H9 (cell line): ENCODE results near the gene TTC28. TPM values are rescaled to one million over a fixed set of nuclear protein-coding genes. Genes with fewer than 3 reads are reported as not detected.

Experiments used
- DNase-seq: peaks from one replicate; pipeline ENCODE4 v3.0.0-alpha.2; 2017
- H2AFZ ChIP-seq: one replicate; pipeline ENCODE4 v1.6.1; 2013; ENCODE audit warnings: mild to moderate bottlenecking, low read length, control low read depth, moderate library complexity
- H2AK5ac ChIP-seq: 2 replicates; pipeline ENCODE4 v1.6.1; 2013; ENCODE audit warnings: low read length, control low read depth, mixed read lengths; ENCODE audit not compliant: insufficient read length
- H2BK120ac ChIP-seq: one replicate; pipeline ENCODE4 v1.6.1; 2013; ENCODE audit warnings: low read depth, mild to moderate bottlenecking, low read length, control low read depth, inconsistent platforms; ENCODE audit not compliant: poor library complexity, severe bottlenecking
- H2BK12ac ChIP-seq: 2 replicates; pipeline ENCODE4 v1.6.1; 2013; ENCODE audit warnings: low read length, control low read depth, mixed read lengths, low read depth; ENCODE audit not compliant: insufficient read length
- H2BK15ac ChIP-seq: 2 replicates; pipeline ENCODE4 v1.6.1; 2013; ENCODE audit warnings: low read depth, low read length, control low read depth
- H2BK20ac ChIP-seq: one replicate; pipeline ENCODE4 v1.6.1; 2013; ENCODE audit warnings: low read depth, mild to moderate bottlenecking, low read length, control low read depth, inconsistent platforms; ENCODE audit not compliant: poor library complexity, severe bottlenecking
- H2BK5ac ChIP-seq: 2 replicates; pipeline ENCODE4 v1.6.1; 2013; ENCODE audit warnings: low read length, control low read depth, mixed read lengths; ENCODE audit not compliant: insufficient read length
- H3K14ac ChIP-seq: 2 replicates; pipeline ENCODE4 v1.6.1; 2013; ENCODE audit warnings: low read length, control low read depth; ENCODE audit not compliant: insufficient read depth
- H3K18ac ChIP-seq: 2 replicates; pipeline ENCODE4 v1.6.1; 2013; ENCODE audit warnings: low read depth, mild to moderate bottlenecking, mixed read lengths, low read length, control low read depth; ENCODE audit not compliant: insufficient read length
- H3K23ac ChIP-seq: 2 replicates; pipeline ENCODE4 v1.6.1; 2013; ENCODE audit warnings: low read length, control low read depth, mixed read lengths, low read depth; ENCODE audit not compliant: insufficient read length
- H3K23me2 ChIP-seq: 2 replicates; pipeline ENCODE4 v1.6.1; 2013; ENCODE audit warnings: low read depth, mild to moderate bottlenecking, mixed read lengths, low read length, control low read depth; ENCODE audit not compliant: insufficient read length, poor library complexity, severe bottlenecking
- H3K27ac ChIP-seq: 2 replicates; pipeline ENCODE4 v1.5.1; 2013; ENCODE audit warnings: low read length, control low read depth, mixed read lengths, low read depth; ENCODE audit not compliant: insufficient read length
- H3K27me3 ChIP-seq: 2 replicates; pipeline ENCODE4 v1.6.1; 2013; ENCODE audit warnings: low read length, control low read depth, inconsistent platforms; ENCODE audit not compliant: insufficient read depth
- H3K4ac ChIP-seq: 2 replicates; pipeline ENCODE4 v1.6.1; 2013; ENCODE audit warnings: low read depth, mild to moderate bottlenecking, control low read depth, inconsistent platforms, low read length, moderate library complexity
- H3K4me1 ChIP-seq: 2 replicates; pipeline ENCODE4 v1.6.1; 2013; ENCODE audit warnings: low read length, control low read depth, inconsistent platforms; ENCODE audit not compliant: insufficient read depth
- H3K4me2 ChIP-seq: 2 replicates; pipeline ENCODE4 v1.6.1; 2013; ENCODE audit warnings: low read length, control low read depth, mixed read lengths; ENCODE audit not compliant: insufficient read length, insufficient read depth
- H3K56ac ChIP-seq: 2 replicates; pipeline ENCODE4 v1.6.1; 2013; ENCODE audit warnings: low read depth, mild to moderate bottlenecking, mixed read lengths, low read length, control low read depth; ENCODE audit not compliant: insufficient read length
- H3K79me1 ChIP-seq: 2 replicates; pipeline ENCODE4 v1.6.1; 2013; ENCODE audit warnings: low read depth, mild to moderate bottlenecking, moderate library complexity, low read length, control low read depth, inconsistent platforms; ENCODE audit not compliant: insufficient read depth, poor library complexity, severe bottlenecking
- H3K79me2 ChIP-seq: 2 replicates; pipeline ENCODE4 v1.6.1; 2013; ENCODE audit warnings: low read length, control low read depth, inconsistent platforms; ENCODE audit not compliant: insufficient read depth
- H3K9ac ChIP-seq: 2 replicates; pipeline ENCODE4 v1.6.1; 2013; ENCODE audit warnings: low read length, control low read depth, mixed read lengths; ENCODE audit not compliant: insufficient read length; ENCODE audit errors: extremely low read depth
- H3K9me3 ChIP-seq: one replicate; pipeline ENCODE4 v1.6.1; 2013; ENCODE audit warnings: low read depth, low read length, inconsistent platforms; ENCODE audit not compliant: control insufficient read depth
- H3T11ph ChIP-seq: one replicate; pipeline ENCODE4 v1.6.1; 2013; ENCODE audit warnings: mild to moderate bottlenecking, low read length, control low read depth, inconsistent platforms
- H4K20me1 ChIP-seq: one replicate; pipeline ENCODE4 v1.6.1; 2013; ENCODE audit not compliant: control insufficient read depth, insufficient read length, insufficient read depth
- H4K5ac ChIP-seq: 2 replicates; pipeline ENCODE4 v1.6.1; 2013; ENCODE audit warnings: low read depth, mild to moderate bottlenecking, mixed read lengths, low read length, control low read depth; ENCODE audit not compliant: insufficient read length
- H4K8ac ChIP-seq: replicated peaks from 2 replicates; pipeline ENCODE4 v1.6.1; 2013; ENCODE audit warnings: low read length, control low read depth, mixed read lengths, low read depth; ENCODE audit not compliant: insufficient read length
- H4K91ac ChIP-seq: 2 replicates; pipeline ENCODE4 v1.6.1; 2013; ENCODE audit warnings: low read depth, mild to moderate bottlenecking, moderate library complexity, mixed read lengths, low read length, control low read depth; ENCODE audit not compliant: insufficient read length
- H3K27ac Mint-ChIP-seq, 3 experiments: 2 replicates in 2 of 3; 3 replicates in 1 of 3; pipeline ENCODE4 v1.8.0; 2020 to 2021; ENCODE audit warnings: mixed read lengths in 3 of 3, mild to moderate bottlenecking in 1 of 3, moderate library complexity in 1 of 3
- H3K27me3 Mint-ChIP-seq: 2 replicates; pipeline ENCODE4 v1.8.0; 2021; ENCODE audit warnings: low read depth, mild to moderate bottlenecking, moderate library complexity, mixed read lengths
- H3K36me3 Mint-ChIP-seq, 3 experiments: 2 replicates in 2 of 3; 3 replicates in 1 of 3; pipeline ENCODE4 v1.8.0; 2020 to 2021; ENCODE audit warnings: low read depth in 3 of 3, mixed read lengths in 3 of 3; ENCODE audit not compliant: insufficient read depth in 1 of 3
- H3K4me1 Mint-ChIP-seq, 2 experiments: 2 replicates each; pipeline ENCODE4 v1.8.0; 2020; ENCODE audit warnings: mixed read lengths in 2 of 2
- H3K4me3 Mint-ChIP-seq, 2 experiments: 2 replicates in 1 of 2; 3 replicates in 1 of 2; pipeline ENCODE4 v1.8.0; 2020 to 2021; ENCODE audit warnings: mild to moderate bottlenecking in 2 of 2, mixed read lengths in 2 of 2, moderate library complexity in 1 of 2
- H3K9me3 Mint-ChIP-seq, 2 experiments: 2 replicates in 1 of 2; 3 replicates in 1 of 2; pipeline ENCODE4 v1.8.0; 2020; ENCODE audit warnings: mild to moderate bottlenecking in 2 of 2, mixed read lengths in 2 of 2, moderate library complexity in 1 of 2
- CTCF ChIP-seq: fragments of 200-600 bp; sonication (generic); conservative IDR thresholded peaks from 3 replicates; pipeline ENCODE4 v1.8.0; 2021; ENCODE audit warnings: antibody characterized with exemption, mild to moderate bottlenecking
- WGBS: extraction: QIAGEN DNeasy Blood & Tissue Kit; methylation state at CpG from one replicate; pipeline ENCODE4 v1.1.7; 2013; ENCODE audit warnings: missing lambda C conversion rate, low lambda C conversion rate, mixed read lengths; ENCODE audit not compliant: insufficient read length; ENCODE audit errors: extremely low coverage; 5-methylcytosine and 5-hydroxymethylcytosine counted together
- total RNA-seq: library from RNA; stranded (reverse); gene quantifications from 2 replicates; pipeline ENCODE4 v1.2.1, GENCODE V29; 2021

Gene TTC28
- total RNA-seq, 1 experiment from 2014 or later: 13.6 TPM

GRCh38 chr22:28410050-28410816 lies 269.4 kb downstream of the TTC28 start:
- Histone ChIP-seq H3K23ac (no peak overlapping the region), H4K91ac (no peak overlapping the region), H3K56ac (no peak overlapping the region), H3K79me1 (no peaks in the 10 kb centered on the region), H3K9me3 (peaks cover 8% of the 10 kb centered on the region), H3K27me3 (no peaks in the 10 kb centered on the region), H3K14ac (no peak overlapping the region), H3K18ac (no peak overlapping the region), H2BK120ac (no peak overlapping the region), H3K4me1 (no peaks in the 10 kb centered on the region), H3K4ac (no peak overlapping the region), H2AK5ac (no peak overlapping the region), H2AFZ (no peak overlapping the region), H2BK15ac (no peak overlapping the region), H3K4me2 (no peak overlapping the region), H3K9ac (no peak overlapping the region), H2BK5ac (no peak overlapping the region), H2BK12ac (no peak overlapping the region), H3K23me2 (no peaks in the 10 kb centered on the region), H2BK20ac (no peak overlapping the region), H3K27ac (no peak overlapping the region), H3K79me2 (no peaks in the 10 kb centered on the region), H4K5ac (no peak overlapping the region), H4K8ac (no peak overlapping the region), H3T11ph (no peak overlapping the region), H4K20me1 (no peaks in the 10 kb centered on the region)
- Mint-ChIP-seq H3K27ac (no peak overlapping the region), H3K4me3 (no peak overlapping the region), H3K4me1 (peaks cover 8% of the 10 kb centered on the region in 2 experiments), H3K27me3 (no peaks in the 10 kb centered on the region), H3K9me3 (peaks cover 2 to 5% of the 10 kb centered on the region in 2 experiments; a peak in 3 of 5 replicates), H3K36me3 (peaks cover 0 to 10% (median 3%) of the 10 kb centered on the region in 3 experiments; a peak in 4 of 7 replicates)
- WGBS: no CpG with 5 or more reads among the region's 3 CpGs
- DNase-seq: no peak
- TF ChIP-seq CTCF: no peak
